MM.1S (cell line): ENCODE results near the gene EDC4.

Source experiments
- DNase-seq: peaks from one replicate; pipeline ENCODE4 v3.0.0-alpha.2; 2015
- H2AFZ ChIP-seq: fragments of 300-600 bp; sonication (generic); 2 replicates; pipeline ENCODE4 v1.6.0; 2016; ENCODE audit warnings: antibody characterized with exemption, low read length
- H3F3A ChIP-seq: fragments of 300-600 bp; sonication (generic); 2 replicates; pipeline ENCODE4 v1.6.1; 2016; ENCODE audit warnings: mild to moderate bottlenecking, antibody characterized with exemption, low read length, moderate library complexity, mixed read lengths; ENCODE audit not compliant: insufficient read depth
- H3K27ac ChIP-seq: fragments of 300-600 bp; sonication (generic); 2 replicates; pipeline ENCODE4 v1.5.1; 2016; ENCODE audit warnings: mild to moderate bottlenecking, low read length
- H3K27me3 ChIP-seq: fragments of 300-600 bp; sonication (generic); replicated peaks from 2 replicates; pipeline ENCODE4 v1.6.0; 2016; ENCODE audit warnings: low read length; ENCODE audit not compliant: insufficient read depth
- H3K36me3 ChIP-seq: fragments of 300-600 bp; sonication (generic); replicated peaks from 2 replicates; pipeline ENCODE4 v1.6.1; 2016; ENCODE audit warnings: mild to moderate bottlenecking, low read length, mixed read lengths; ENCODE audit not compliant: insufficient read depth
- H3K4me1 ChIP-seq: fragments of 300-600 bp; sonication (generic); 2 replicates; pipeline ENCODE4 v1.6.1; 2016; ENCODE audit warnings: low read length, mixed read lengths
- H3K4me2 ChIP-seq: fragments of 300-600 bp; sonication (generic); 2 replicates; pipeline ENCODE4 v1.6.0; 2016; ENCODE audit warnings: low read depth, low read length
- H3K4me3 ChIP-seq: fragments of 300-600 bp; sonication (generic); 2 replicates; pipeline ENCODE4 v1.5.1; 2016; ENCODE audit warnings: low read length, mixed read lengths
- H3K79me2 ChIP-seq: fragments of 300-600 bp; sonication (generic); 2 replicates; pipeline ENCODE4 v1.6.1; 2016; ENCODE audit warnings: mixed run types, low read length, mixed read lengths
- H3K9ac ChIP-seq: fragments of 300-600 bp; sonication (generic); 2 replicates; pipeline ENCODE4 v1.6.1; 2016; ENCODE audit warnings: low read length, mixed read lengths
- H3K9me2 ChIP-seq: fragments of 300-600 bp; sonication (generic); replicated peaks from 2 replicates; pipeline ENCODE4 v1.6.1; 2016; ENCODE audit warnings: mild to moderate bottlenecking, low read length, mixed read lengths; ENCODE audit not compliant: insufficient read depth
- H3K9me3 ChIP-seq: fragments of 300-600 bp; sonication (generic); replicated peaks from 2 replicates; pipeline ENCODE4 v1.6.1; 2016; ENCODE audit warnings: mild to moderate bottlenecking, low read length, mixed read lengths; ENCODE audit not compliant: insufficient read depth
- H4K20me1 ChIP-seq: fragments of 300-600 bp; sonication (generic); 2 replicates; pipeline ENCODE4 v1.6.1; 2016; ENCODE audit warnings: mild to moderate bottlenecking, low read length, moderate library complexity, mixed read lengths; ENCODE audit not compliant: insufficient read depth
- EZH2 ChIP-seq: fragments of 300-600 bp; sonication (generic); optimal IDR thresholded peaks from 2 replicates; pipeline ENCODE3; 2017; ENCODE audit warnings: low read depth, mild to moderate bottlenecking, antibody characterized with exemption, low read length, mixed read lengths
- EZH2phosphoT487 ChIP-seq: fragments of 300-600 bp; sonication (generic); IDR thresholded peaks from 2 replicates; pipeline ENCODE4 v1.6.1; 2018; ENCODE audit warnings: antibody characterized with exemption, low read length
- TF ChIP-seq, protein P1 (sequence below): fragments of 300-600 bp; sonication (generic); IDR thresholded peaks from 2 replicates; pipeline ENCODE4 v1.5.1; 2016; ENCODE audit warnings: antibody characterized with exemption, low read length, mixed read lengths

EDC4 gene

GRCh38 chr16:67847064-67847861 is 25.6 kb upstream of the EDC4 start, which contains the start of gene CENPT:
Gene CENPT, minus strand, starts transcription at chr16:67847693. Its CDS starts 13,834 bp downstream, at chr16:67833859.
- no peaks in the 10 kb centered on the region for H3K9me2 ChIP-seq
- H3K27me3 ChIP-seq = no peaks in the 10 kb centered on the region
- H3K9me3 ChIP-seq = no peaks in the 10 kb centered on the region
- no peaks in the 10 kb centered on the region for H4K20me1 ChIP-seq
- TF ChIP-seq, protein P1, sequence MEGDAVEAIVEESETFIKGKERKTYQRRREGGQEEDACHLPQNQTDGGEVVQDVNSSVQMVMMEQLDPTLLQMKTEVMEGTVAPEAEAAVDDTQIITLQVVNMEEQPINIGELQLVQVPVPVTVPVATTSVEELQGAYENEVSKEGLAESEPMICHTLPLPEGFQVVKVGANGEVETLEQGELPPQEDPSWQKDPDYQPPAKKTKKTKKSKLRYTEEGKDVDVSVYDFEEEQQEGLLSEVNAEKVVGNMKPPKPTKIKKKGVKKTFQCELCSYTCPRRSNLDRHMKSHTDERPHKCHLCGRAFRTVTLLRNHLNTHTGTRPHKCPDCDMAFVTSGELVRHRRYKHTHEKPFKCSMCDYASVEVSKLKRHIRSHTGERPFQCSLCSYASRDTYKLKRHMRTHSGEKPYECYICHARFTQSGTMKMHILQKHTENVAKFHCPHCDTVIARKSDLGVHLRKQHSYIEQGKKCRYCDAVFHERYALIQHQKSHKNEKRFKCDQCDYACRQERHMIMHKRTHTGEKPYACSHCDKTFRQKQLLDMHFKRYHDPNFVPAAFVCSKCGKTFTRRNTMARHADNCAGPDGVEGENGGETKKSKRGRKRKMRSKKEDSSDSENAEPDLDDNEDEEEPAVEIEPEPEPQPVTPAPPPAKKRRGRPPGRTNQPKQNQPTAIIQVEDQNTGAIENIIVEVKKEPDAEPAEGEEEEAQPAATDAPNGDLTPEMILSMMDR = no peak
- TF ChIP-seq EZH2 (no peak), EZH2phosphoT487 (no peak)
- H3K4me1 ChIP-seq = peaks cover 20% of the 10 kb centered on the region
- H3K36me3 ChIP-seq = no peaks in the 10 kb centered on the region
- peak within 1 kb of the TSS; percentile 99 for H3K4me3 ChIP-seq
- peak within 1 kb of the TSS; percentile 99 for H3K4me2 ChIP-seq
- DNase-seq = peak; percentile 70
- H3F3A ChIP-seq = peaks cover 33% of the 10 kb centered on the region
- peak within 1 kb of the TSS; percentile 94 for H2AFZ ChIP-seq
- peaks cover 91% of the 10 kb centered on the region for H3K79me2 ChIP-seq
- peak within 1 kb of the TSS; percentile 78 for H3K27ac ChIP-seq
- peak within 1 kb of the TSS; percentile 88 for H3K9ac ChIP-seq

GRCh38 chr16:67848118-67848517 is 24.7 kb upstream of the EDC4 start:
- Histone ChIP-seq H2AFZ (no peak overlapping the region), H3K4me3 (peak overlapping the region; percentile 99), H3K27ac (no peak overlapping the region), H3K9me2 (no peaks in the 10 kb centered on the region), H3K4me2 (peak overlapping the region; percentile 71), H4K20me1 (no peaks in the 10 kb centered on the region), H3K9me3 (no peaks in the 10 kb centered on the region), H3K9ac (peak overlapping the region; percentile 88; the same call in 1 of the 2 replicates), H3K4me1 (peaks cover 20% of the 10 kb centered on the region), H3K27me3 (no peaks in the 10 kb centered on the region), H3K36me3 (no peaks in the 10 kb centered on the region), H3K79me2 (peaks cover 91% of the 10 kb centered on the region), H3F3A (peaks cover 25% of the 10 kb centered on the region)
- TF ChIP-seq EZH2phosphoT487 (no peak), EZH2 (no peak)
- TF ChIP-seq, protein P1 = no peak
- no peak for DNase-seq

DNA sequence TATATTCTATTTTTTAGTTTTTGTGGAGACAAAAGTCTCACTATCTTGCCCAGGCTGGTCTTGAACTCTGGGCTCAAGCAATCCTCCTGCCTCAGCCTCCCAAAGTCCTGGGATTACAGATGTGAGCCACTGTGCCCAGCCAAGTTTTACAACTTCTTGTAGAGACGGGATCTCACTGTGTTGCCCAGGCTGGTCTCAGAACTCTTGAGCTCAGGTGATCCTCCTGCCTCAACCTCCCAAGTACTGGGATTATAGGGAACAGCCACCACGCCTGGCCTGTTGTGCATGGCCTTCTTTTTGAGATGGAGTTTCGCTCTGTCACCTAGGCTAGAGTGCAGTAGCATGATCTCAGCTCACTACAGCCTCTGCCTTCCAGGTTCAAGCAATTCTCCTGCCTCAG is 19.2 kb upstream of the EDC4 start:
- Histone ChIP-seq H3K9me3 (no peaks in the 10 kb centered on the region), H3K27me3 (no peaks in the 10 kb centered on the region), H3K9me2 (no peaks in the 10 kb centered on the region), H3K36me3 (no peaks in the 10 kb centered on the region), H3K4me1 (no peaks in the 10 kb centered on the region), H3K4me2 (no peak overlapping the region), H3K4me3 (no peak overlapping the region), H2AFZ (no peak overlapping the region), H3K9ac (no peak overlapping the region), H3K79me2 (peaks cover 99% of the 10 kb centered on the region), H4K20me1 (peaks cover 11% of the 10 kb centered on the region; the same call in 1 of the 2 replicates), H3K27ac (no peak overlapping the region), H3F3A (no peaks in the 10 kb centered on the region)
- no peak for DNase-seq
- TF ChIP-seq EZH2phosphoT487 (no peak), EZH2 (no peak)
- TF ChIP-seq, protein P1 = no peak
